ENCODE data around the gene SF3B3.
"Not testable (repeated sequence)": the region's sequence is repeated elsewhere in the genome, so short reads cannot be mapped to it uniquely, and the experiment has no call there.

SF3B3 gene

DNA sequence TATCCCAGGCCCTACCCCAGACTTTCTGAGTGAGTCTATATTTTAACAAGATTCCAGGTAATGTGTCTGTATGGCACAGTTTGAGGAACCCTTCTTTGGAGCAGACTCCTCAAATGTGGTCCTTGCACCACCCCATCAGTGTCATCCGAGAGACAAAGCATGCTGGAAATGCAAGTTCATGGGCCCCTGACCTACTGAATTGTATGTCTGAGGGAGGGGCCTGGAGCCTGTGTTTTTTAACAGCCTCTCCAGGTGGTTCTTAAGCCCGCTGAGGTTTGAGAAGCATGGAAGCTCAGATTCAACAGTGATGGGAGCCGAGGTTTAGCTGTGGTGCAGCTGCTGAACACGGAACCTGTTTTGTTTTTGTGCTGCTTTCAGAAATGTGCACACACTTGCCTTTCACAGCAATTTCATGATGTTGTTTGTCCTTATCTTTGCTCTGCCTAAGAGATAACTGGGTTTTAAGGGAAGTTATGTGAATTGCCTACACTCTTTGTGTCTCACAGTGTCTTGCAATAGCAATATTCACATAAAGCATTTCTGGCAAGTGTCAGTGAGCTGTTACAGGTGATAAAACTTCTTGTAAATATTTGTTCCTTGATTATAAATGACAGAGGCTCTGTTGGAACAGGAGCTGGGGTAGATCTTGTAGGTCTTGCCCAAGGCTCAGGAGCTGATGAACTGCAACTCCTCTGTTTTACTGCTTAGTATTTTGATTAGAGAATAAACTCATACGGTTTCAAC, 90.8 kb downstream of the SF3B3 start:
- Histone ChIP-seq H3K36me3 (ENCODE audit: insufficient read depth, low read length) (no peaks in the 10 kb centered on the region), H3K9me3 (ENCODE audit: low read depth, low read length) (no peaks in the 10 kb centered on the region), H3K4me3 (no peak overlapping the region), H3K27ac (no peak overlapping the region), H3K9ac (ENCODE audit: insufficient read length) (no peak overlapping the region)
- no peak for TF ChIP-seq FOXP2 (optimal IDR thresholded peaks at IDR 0.05; ENCODE audit: control extremely low read depth, extremely low read length, insufficient read depth)
- TF ChIP-seq EZH2 (IDR thresholded peaks at IDR 0.05) = no peak
- no peak for TF ChIP-seq POLR2AphosphoS5 (IDR thresholded peaks at IDR 0.05; ENCODE audit: borderline replicate concordance, low read depth, low read length)
- no peak for DNase-seq (ENCODE audit: low read depth, low spot score)

DNA sequence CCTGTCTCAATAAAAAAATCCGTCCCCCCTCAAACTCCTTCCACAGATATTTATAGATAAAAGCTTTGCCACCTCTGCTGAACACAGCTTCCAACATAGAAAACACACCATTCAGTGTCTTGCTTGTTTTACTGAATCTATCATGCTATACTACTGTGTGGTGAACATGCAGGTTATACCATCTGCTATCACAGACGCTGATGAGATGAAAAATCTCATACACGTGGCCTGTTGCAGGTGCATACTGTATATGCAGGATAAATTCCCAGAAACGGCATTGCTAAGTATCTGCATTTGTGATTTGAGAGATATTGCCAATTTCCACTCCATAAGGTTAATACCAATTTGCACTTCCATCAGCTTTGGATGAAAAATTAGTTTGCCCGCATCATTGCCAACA, 92.3 kb downstream of the SF3B3 start:
- no peaks in the 10 kb centered on the region for H3K36me3 ChIP-seq (ENCODE audit: insufficient read depth, low read length)
- no peak overlapping the region for H3K9ac ChIP-seq (ENCODE audit: insufficient read length)
- no peak for DNase-seq (ENCODE audit: low read depth, low spot score)
- no peak overlapping the region for H3K27ac ChIP-seq
- H3K4me3 ChIP-seq = no peak overlapping the region
- no peak for TF ChIP-seq FOXP2 (optimal IDR thresholded peaks at IDR 0.05; ENCODE audit: control extremely low read depth, extremely low read length, insufficient read depth)
- H3K9me3 ChIP-seq (ENCODE audit: low read depth, low read length) = no peaks in the 10 kb centered on the region

DNA sequence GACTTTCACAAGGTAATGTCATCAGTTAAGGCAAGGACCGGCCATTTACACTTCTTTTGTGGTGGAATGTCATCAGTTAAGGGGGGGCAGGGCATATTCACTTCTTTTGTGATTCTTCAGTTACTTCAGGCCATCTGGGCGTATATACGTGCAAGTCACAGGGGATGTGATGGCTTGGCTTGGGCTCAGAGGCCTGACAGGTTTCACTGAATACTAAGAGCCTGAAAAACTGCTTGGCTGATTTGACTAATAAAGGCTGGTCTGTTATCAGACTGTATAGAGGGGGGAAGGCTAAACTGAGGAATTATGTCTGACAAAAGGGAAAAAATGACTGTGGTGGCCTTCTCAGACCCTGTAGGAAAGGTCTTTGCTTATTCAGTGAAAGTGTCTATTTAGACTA, 98.2 kb downstream of the SF3B3 start:
- not testable (repeated sequence) for H3K36me3 ChIP-seq (ENCODE audit: insufficient read depth, low read length); H3K27ac ChIP-seq; H3K4me3 ChIP-seq; H3K9ac ChIP-seq (ENCODE audit: insufficient read length); H3K9me3 ChIP-seq (ENCODE audit: low read depth, low read length); DNase-seq (ENCODE audit: low read depth, low spot score)
